KBM-7 (cell line): ENCODE results near the gene RAE1.
A peak's percentile ranks its signal among the peaks of the same experiment; 100 is the strongest.
"Not testable (repeated sequence)": the region's sequence is repeated elsewhere in the genome, so short reads cannot be mapped to it uniquely, and the experiment has no call there.

ENCODE experiments used
- DNase-seq: peaks from one replicate; pipeline ENCODE4 v3.0.0-alpha.2; 2015
- in situ Hi-C: fragments of 300-500 bp; cut with MboI; formaldehyde crosslinking; loops from 2 replicates; pipeline ENCODE4 v1.14.3; 2020; ENCODE audit warnings: low sequenced_read_pairs, low pct_unique_long_range_greater_than_20kb, mixed read lengths

The RAE1 gene

DNA sequence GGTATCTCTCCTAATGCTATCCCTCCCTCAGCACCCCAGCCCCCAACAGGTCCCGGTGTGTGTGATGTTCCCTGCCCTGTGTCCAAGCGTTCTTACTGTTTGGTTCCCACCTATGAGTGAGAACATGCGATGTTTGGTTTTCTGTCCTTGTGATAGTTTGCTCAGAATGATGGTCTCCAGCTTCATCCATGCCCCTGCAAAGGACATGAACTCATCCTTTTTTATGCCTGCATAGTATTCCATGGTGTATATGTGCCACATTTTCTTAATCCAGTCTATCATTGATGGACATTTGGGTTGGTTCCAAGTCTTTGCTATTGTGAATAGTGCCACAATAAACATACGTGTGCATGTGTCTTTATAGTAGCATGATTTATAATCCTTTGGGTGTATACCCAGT is 68.4 kb downstream of the RAE1 start:
- DNase-seq, in situ Hi-C loops: not testable (repeated sequence)

GRCh38 chr20:57420571-57421252 is 69.7 kb downstream of the RAE1 start:
- no peak for DNase-seq
- in situ Hi-C loops = no loop called here

DNA sequence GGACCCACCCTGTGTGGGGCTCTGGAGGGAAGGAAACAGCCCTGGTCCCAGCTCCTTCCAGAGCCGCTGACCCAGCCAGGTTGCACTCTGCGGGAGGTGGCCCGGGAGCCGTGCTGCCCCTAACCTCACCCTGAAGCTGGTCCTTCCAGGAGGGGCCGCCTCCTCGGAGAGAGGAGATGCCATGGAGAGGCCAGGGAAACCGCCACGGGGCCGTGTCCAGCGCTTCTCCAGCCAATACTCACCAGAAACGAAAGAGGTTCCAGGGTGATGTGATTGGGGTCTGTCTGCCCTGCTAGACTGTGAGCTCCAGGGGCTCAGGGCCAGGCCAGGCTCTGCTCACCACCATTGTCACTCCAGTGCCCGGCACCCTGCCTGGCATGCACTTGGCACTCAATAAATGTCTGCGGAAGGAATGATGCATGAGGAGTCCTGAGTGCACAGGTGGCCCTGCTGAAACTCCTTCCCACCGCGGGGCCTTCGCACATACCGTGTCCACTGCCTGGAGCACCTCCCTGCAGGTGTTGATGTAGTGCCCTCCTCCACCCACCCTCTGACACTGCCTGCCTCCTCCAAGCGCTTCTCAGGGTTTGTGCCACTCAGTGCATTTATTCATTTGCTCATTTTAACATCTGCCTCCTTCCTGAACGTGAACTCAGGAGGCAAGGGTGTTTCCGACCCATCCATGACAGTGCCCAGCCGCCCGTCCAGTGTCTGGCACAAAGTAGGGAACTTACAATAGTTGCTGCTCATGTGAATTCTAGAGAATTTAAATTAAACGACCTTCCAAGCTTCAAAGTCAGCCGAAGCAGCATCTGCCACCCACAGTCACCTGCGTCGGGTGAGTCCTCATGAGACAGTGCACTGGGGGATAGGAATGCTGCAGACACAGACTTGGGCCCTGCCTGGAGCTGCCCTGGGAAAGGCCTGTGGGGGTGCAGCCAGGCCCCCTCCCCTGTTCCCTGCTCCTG is 70.5 kb downstream of the RAE1 start:
- DNase-seq = no peak
- in situ Hi-C loops = no loop called here

DNA sequence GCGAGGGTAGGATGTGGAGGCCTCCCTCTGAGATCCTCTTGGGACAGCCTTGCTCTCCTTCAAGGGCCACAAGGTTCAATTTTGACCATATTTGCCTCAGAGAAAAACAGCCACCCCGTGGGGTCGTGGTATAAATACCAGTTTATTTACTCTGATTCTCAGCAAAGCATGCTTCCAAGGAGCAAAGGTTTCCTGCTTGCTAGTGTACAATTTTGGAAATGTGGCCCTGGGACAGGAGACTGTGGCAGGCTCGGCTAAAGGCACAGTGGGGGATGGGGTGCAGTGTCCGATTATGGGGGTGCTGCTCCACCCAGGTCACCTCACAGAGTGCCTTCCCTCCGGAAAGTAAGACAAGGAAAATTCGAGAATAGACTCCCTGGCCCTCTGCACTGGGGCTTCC is 71.2 kb downstream of the RAE1 start:
- no peak for DNase-seq
- in situ Hi-C loops = no loop called here

- DNase-seq = peak; percentile 59
- in situ Hi-C loops = no loop called here
Measured at GRCh38 chr20:57425150-57426013, 74.3 kb downstream of the RAE1 start.

- in situ Hi-C loops = no loop called here
- DNase-seq = no peak
Measured at GRCh38 chr20:57426271-57426689, 75.2 kb downstream of the RAE1 start.

- no peak for DNase-seq
- in situ Hi-C loops = no loop called here
Measured at GRCh38 chr20:57426831-57427230, 75.8 kb downstream of the RAE1 start.

- no peak for DNase-seq
- in situ Hi-C loops = no loop called here
Measured at GRCh38 chr20:57428324-57429158, 77.5 kb downstream of the RAE1 start.
